Measurements from ENCODE around the gene DPP6. TPM values are rescaled to one million over a fixed set of nuclear protein-coding genes. Genes with fewer than 3 reads are reported as not detected.

DPP6 gene
- total and polyA plus RNA-seq, 8 donors: 0.29 to 1.2 (median 0.57) TPM

DNA sequence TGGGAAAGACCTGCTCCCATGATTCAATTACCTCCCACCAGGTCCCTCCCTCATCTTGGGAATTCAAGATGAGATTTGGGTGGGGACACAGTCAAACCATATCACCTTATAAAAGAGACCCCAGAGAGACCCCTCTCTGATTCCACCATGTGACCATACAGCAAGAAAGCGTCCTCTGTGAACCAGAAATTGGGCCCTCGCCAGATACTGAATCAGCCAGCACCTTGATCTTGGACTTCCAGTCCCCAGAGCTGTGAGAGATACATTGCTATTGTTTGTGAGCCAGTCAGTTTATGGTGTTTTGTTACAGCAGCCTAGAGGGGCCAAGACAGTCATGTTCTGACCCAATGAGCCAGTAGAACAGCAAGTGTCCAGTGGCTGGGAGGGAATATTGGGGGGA lies 718.2 kb downstream of the DPP6 start:
- Histone ChIP-seq H3K36me3 (no peaks in the 10 kb centered on the region), H3K4me1 (no peaks in the 10 kb centered on the region), H3K4me3 (no peak overlapping the region), H3K9me3 (peaks cover 0 to 8% of the 10 kb centered on the region in 2 donors), H3K27ac (no peak overlapping the region), H3K27me3 (no peaks in the 10 kb centered on the region)
- DNase-seq (no peak), ATAC-seq (no peak)
- intact Hi-C loops (cut with DNase I): no loop called here
- TF ChIP-seq CTCF (IDR thresholded peaks at IDR 0.05): no peak

DNA sequence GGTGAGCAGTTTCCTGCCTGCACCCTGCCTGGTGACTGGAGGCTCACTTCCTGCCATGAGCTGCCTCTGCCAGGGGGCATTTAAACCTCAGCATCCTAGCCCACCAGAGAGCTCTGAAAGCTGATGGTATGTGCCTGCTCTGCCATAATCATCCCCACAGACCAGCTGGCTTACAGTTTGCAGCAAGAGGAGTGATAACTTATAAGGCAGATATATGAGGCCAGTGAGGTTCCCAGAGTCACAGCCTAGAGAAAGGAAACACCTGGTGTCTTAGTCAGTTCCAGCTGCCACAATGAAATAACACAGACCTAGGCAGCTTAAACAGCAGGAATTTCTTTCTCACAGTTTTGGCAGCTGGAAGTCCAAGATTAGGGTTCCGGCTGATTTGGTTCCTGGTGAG lies 718.8 kb downstream of the DPP6 start:
- Histone ChIP-seq H3K36me3 (no peaks in the 10 kb centered on the region), H3K4me1 (no peaks in the 10 kb centered on the region), H3K27me3 (no peaks in the 10 kb centered on the region), H3K9me3 (peaks cover 0 to 8% of the 10 kb centered on the region in 2 donors), H3K27ac (no peak overlapping the region), H3K4me3 (no peak overlapping the region)
- intact Hi-C loops (cut with DNase I): no loop called here
- TF ChIP-seq CTCF (IDR thresholded peaks at IDR 0.05): no peak
- ATAC-seq: no peak
- DNase-seq: no peak

GRCh38 chr7:154774303-154774969 lies 722.2 kb downstream of the DPP6 start:
- ATAC-seq: no peak
- Histone ChIP-seq H3K27ac (no peak overlapping the region), H3K4me3 (no peak overlapping the region), H3K9me3 (peaks cover 0 to 8% of the 10 kb centered on the region in 2 donors), H3K4me1 (no peaks in the 10 kb centered on the region), H3K36me3 (no peaks in the 10 kb centered on the region), H3K27me3 (no peaks in the 10 kb centered on the region)
- TF ChIP-seq CTCF (IDR thresholded peaks at IDR 0.05): no peak
- DNase-seq: no peak
- intact Hi-C loops (cut with DNase I): no loop called here

DNA sequence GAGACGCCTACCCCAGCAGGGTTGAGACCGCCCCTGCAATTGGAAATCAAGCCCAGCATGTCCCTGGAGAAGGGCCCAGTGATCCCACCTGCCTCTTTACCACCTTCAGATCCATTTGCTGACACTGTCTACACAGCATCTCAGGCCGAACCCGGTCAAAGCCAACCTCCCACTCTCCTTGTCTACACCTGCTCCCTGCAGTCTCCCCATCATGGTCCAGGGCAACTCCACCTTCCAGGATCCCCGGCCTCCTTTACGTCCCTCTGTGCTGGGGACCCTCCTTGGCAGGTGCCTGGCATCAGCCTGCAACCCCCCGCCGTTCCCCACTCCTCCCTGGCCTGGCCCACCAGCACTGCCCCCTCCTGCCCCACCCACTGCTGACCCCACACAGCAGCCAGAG lies 723.5 kb downstream of the DPP6 start:
- no peak for TF ChIP-seq CTCF (IDR thresholded peaks at IDR 0.05)
- Histone ChIP-seq H3K36me3 (no peaks in the 10 kb centered on the region), H3K9me3 (no peaks in the 10 kb centered on the region), H3K27me3 (no peaks in the 10 kb centered on the region), H3K4me3 (no peak overlapping the region), H3K4me1 (no peaks in the 10 kb centered on the region), H3K27ac (no peak overlapping the region)
- no peak for DNase-seq
- intact Hi-C loops (cut with DNase I): no loop called here
- ATAC-seq: no peak

DNA sequence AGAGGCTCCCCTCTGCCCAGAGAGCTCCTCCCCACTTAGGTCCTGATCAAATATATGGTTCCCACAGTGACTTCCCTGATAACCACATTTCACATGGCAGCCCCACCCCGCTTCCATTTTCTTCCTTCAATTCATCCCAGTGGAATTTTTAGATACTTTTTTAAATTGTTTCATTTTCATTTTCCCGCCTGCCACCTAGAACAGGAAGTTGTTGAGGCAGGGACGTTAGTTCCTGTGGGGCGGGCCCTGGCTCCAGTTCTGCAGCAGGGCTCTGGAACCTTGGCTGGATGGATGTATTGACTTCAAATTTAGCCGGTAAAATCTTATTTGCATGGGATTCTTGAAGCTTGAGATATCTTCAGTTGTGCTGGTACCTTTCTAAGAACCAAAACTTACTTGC lies 724.2 kb downstream of the DPP6 start:
- H3K36me3 ChIP-seq: no peaks in the 10 kb centered on the region
- H3K27ac ChIP-seq: no peak overlapping the region
- no peaks in the 10 kb centered on the region for H3K27me3 ChIP-seq
- TF ChIP-seq CTCF (IDR thresholded peaks at IDR 0.05): no peak
- no peak for ATAC-seq
- intact Hi-C loops (cut with DNase I): no loop called here
- no peak overlapping the region for H3K4me3 ChIP-seq
- no peaks in the 10 kb centered on the region for H3K9me3 ChIP-seq
- no peak for DNase-seq
- no peaks in the 10 kb centered on the region for H3K4me1 ChIP-seq

All from left lung (tissue), 10 donors.